Small intestine (tissue), 7 donors: ENCODE data around the gene IL15. TPM values are rescaled to one million over a fixed set of nuclear protein-coding genes. Genes with fewer than 3 reads are reported as not detected.
"Not testable (repeated sequence)": the region's sequence is repeated elsewhere in the genome, so short reads cannot be mapped to it uniquely, and the experiment has no call there.

Experiments used
- DNase-seq, 2 donors: peaks; one replicate each; pipeline versions ENCODE4 v3.0.0 to v3.0.0-alpha.2; 2013
- FAIRE-seq: peaks from 2 replicates; lab custom pipeline; 2012; peaks lifted over from hg19 to GRCh38; lab: Jason Lieb, UNC
- H3K27ac ChIP-seq, 3 donors: one replicate each; pipeline ENCODE4 v1.5.1; 2013; ENCODE audit warnings: low read length in 2 of 3, mild to moderate bottlenecking in 2 of 3, control low read depth in 1 of 3, inconsistent platforms in 1 of 3, low read depth in 1 of 3, moderate library complexity in 1 of 3
- H3K27me3 ChIP-seq, 3 donors: one replicate each; pipeline ENCODE4 v1.6.1; 2013; ENCODE audit warnings: low read length in 3 of 3, inconsistent platforms in 1 of 3; ENCODE audit not compliant: control insufficient read depth in 3 of 3, insufficient read depth in 3 of 3
- H3K36me3 ChIP-seq, 3 donors: one replicate each; pipeline ENCODE4 v1.6.1; 2013; ENCODE audit warnings: low read length in 3 of 3, inconsistent platforms in 1 of 3, low read depth in 1 of 3, mild to moderate bottlenecking in 1 of 3, moderate library complexity in 1 of 3; ENCODE audit not compliant: control insufficient read depth in 3 of 3, insufficient read depth in 2 of 3
- H3K4me1 ChIP-seq, 3 donors: one replicate each; pipeline ENCODE4 v1.6.1; 2013; ENCODE audit warnings: low read length in 2 of 3, inconsistent platforms in 1 of 3, low read depth in 1 of 3, mild to moderate bottlenecking in 1 of 3, moderate library complexity in 1 of 3; ENCODE audit not compliant: control insufficient read depth in 3 of 3, insufficient read depth in 2 of 3
- H3K4me3 ChIP-seq, 3 donors: one replicate each; pipeline ENCODE4 v1.5.1; 2013; ENCODE audit warnings: low read length in 3 of 3, control low read depth in 1 of 3, inconsistent platforms in 1 of 3, low read depth in 1 of 3, mild to moderate bottlenecking in 1 of 3, moderate library complexity in 1 of 3
- H3K9me3 ChIP-seq, 2 donors: one replicate each; pipeline ENCODE4 v1.6.1; 2013; ENCODE audit warnings: low read depth in 1 of 2, low read length in 1 of 2; ENCODE audit not compliant: control insufficient read depth in 2 of 2, insufficient read depth in 1 of 2
- WGBS, 3 donors: extraction: QIAGEN DNeasy Blood & Tissue Kit; methylation state at CpG; one replicate each; pipeline ENCODE4 v1.1.7; 2013; 5-methylcytosine and 5-hydroxymethylcytosine counted together
- polyA plus RNA-seq, 4 donors: library from polyadenylated mRNA; stranded (reverse) in 3 of 4; unstranded in 1 of 4; fragments of 200-250 nt in 3 of 4; fragments of 120-200 nt in 1 of 4; gene quantifications; one replicate each; pipeline versions ENCODE4 v1.2.1 to v1.2.3, GENCODE V29; 2013
- donor health status: healthy with polysubstance abuse.
- donor health status: control.
- donor health status: control.
- donor health status: Bipolar disorder and iron deficiency.
- donor health status: healthy.

The IL15 gene
- polyA plus RNA-seq, 4 donors: 4.1 to 16.3 (median 8.9) TPM

DNA sequence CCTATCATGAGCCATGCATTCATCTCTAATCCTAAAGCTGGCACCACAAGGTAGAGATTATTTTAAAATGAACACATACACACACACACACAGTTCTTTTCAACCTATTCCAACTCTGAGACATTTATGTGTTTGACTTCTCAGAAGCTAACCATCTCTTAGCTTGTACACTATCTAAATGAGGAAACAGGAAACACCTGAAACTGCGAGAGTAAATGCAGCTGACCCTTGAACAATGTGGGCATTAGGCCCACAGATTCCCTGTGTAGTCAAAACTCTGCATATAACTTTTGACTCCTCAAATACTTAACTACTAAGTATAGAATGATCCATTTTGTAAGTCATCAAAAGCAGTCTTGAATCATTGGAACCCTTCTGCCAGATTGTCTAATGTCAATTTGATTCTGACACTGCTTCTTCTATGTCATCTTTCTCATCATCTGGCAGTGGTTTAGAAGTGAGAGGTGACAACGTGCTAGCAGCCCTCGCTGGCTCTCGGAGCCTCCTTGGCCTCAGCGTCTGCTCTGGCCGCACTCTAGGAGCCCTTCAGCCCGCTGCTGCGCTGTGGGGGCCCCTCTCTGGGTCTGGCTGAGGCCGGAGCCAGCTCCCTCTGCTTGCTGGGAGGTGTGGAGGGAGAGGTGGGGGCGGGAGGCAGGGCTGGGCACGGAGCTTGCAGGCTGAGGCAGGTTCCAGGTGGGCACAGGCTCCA, 21.4 kb upstream of the IL15 start:
- no peak overlapping the region for H3K27ac ChIP-seq
- H3K9me3 ChIP-seq: peaks cover 0 to 5% of the 10 kb centered on the region in 2 donors
- WGBS, 3 donors: 77 to 80% (median 78%) methylated on average over 11 of the region's 11 CpGs
- FAIRE-seq (no peak), DNase-seq (no peak)
- no peaks in the 10 kb centered on the region for H3K4me1 ChIP-seq
- H3K27me3 ChIP-seq: no peaks in the 10 kb centered on the region
- no peaks in the 10 kb centered on the region for H3K36me3 ChIP-seq
- no peak overlapping the region for H3K4me3 ChIP-seq

DNA sequence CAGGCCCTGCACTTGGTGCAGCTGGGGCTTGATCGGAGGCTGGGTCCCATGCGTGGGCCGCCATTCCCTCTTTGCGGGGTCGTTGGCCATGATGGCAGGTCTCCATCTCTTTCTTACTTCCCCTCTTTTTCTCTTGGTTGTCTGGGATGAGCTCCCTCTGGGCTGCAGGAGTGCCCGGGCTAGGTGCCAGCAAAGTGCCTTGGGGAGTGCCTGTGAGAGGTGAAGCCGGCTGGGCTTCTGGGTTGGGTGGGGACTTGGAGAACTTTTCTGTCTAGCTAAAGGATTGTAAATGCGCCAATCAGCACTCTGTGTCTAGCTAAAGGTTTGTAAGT, 20.8 kb upstream of the IL15 start:
- not testable (repeated sequence) for H3K4me1 ChIP-seq, DNase-seq, H3K27ac ChIP-seq, H3K4me3 ChIP-seq, H3K27me3 ChIP-seq, H3K9me3 ChIP-seq, H3K36me3 ChIP-seq, FAIRE-seq
- 86 to 99% (median 94%) methylated on average over 8 of the region's 8 CpGs for WGBS, 3 donors

DNA sequence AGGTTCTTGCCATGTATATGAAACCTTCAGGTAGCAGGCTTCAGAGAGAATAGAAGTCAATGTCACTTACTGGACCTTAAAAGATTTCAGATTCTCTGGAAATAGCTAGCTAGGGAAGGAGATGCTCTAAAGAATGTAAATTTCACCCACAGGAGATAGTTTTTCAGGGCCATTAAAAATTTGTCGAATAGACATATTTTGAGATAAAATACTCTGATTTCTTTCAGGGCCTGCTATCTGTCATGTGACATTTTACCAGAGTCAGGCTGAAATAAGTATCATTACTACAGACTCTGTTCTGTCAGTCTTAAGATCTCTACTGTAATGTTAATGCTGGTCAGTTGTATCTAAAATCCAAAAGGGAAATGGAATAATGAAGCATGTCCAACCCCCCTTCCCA, 15.7 kb upstream of the IL15 start:
- FAIRE-seq: no peak
- H3K27ac ChIP-seq: no peak overlapping the region

DNA sequence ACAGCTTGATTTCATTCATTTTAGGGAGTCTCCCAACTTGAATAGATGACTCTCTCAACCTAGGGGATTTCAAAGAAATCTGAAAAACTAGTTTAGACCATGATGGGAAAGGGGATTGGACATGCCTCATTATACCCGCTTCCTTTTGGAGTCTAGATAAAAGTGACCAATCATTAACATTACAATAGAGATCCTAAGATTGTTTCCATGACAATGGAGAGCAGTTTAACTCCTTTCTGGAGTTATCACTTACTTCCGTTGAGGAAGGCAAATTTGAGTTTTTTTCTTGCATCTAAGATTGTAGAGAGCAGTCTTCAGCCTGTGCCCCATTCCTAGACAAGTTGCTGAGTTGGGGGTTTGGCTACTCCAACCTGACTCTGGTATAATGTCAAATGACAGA, 11.4 kb upstream of the IL15 start:
- H3K36me3 ChIP-seq: no peaks in the 10 kb centered on the region
- 57 to 76% (median 61%) methylated on average over 2 of the region's 2 CpGs for WGBS, 3 donors
- FAIRE-seq (no peak), DNase-seq (no peak)
- H3K4me3 ChIP-seq: no peak overlapping the region
- no peak overlapping the region for H3K27ac ChIP-seq
- H3K27me3 ChIP-seq: no peaks in the 10 kb centered on the region
- H3K4me1 ChIP-seq: no peaks in the 10 kb centered on the region
- H3K9me3 ChIP-seq: no peaks in the 10 kb centered on the region

More for the DNA sequence above, 15.7 kb upstream of the IL15 start:
- WGBS, 3 donors: 93 to 97% (median 94%) methylated on average over 1 of the region's 1 CpG
- H3K27me3 ChIP-seq: no peaks in the 10 kb centered on the region
- H3K36me3 ChIP-seq: no peaks in the 10 kb centered on the region
- no peaks in the 10 kb centered on the region for H3K4me1 ChIP-seq
- DNase-seq: no peak
- peaks cover 0 to 2% of the 10 kb centered on the region in 2 donors for H3K9me3 ChIP-seq
- H3K4me3 ChIP-seq: no peak overlapping the region

DNA sequence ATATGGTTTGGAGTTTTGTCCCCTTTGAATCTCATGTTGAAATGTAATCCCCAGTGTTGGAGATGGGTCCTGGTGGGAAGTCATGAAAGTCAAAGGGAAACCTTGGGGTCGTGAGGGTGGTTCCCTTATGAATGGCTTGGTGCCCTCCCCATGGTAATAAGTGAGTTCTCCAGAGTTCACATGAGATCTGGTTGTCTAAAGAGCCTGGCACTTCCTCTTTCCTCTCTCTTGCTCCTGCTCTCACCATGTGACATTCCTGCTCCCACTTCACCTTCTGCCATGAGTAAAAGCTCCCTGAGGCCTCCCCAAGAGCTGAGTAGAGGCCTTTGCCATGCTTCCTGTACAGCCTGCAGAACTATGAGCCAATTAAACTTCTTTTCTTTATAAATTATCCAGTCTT, 5.5 kb upstream of the IL15 start:
- H3K4me1 ChIP-seq: no peaks in the 10 kb centered on the region
- no peak for FAIRE-seq
- peaks cover 0 to 5% (median 0%) of the 10 kb centered on the region in 3 donors for H3K27me3 ChIP-seq
- 52 to 66% (median 55%) methylated on average over 1 of the region's 1 CpG for WGBS, 3 donors
- no peak overlapping the region for H3K4me3 ChIP-seq
- H3K27ac ChIP-seq: no peak overlapping the region
- DNase-seq: no peak
- H3K9me3 ChIP-seq: no peaks in the 10 kb centered on the region
- H3K36me3 ChIP-seq: no peaks in the 10 kb centered on the region

DNA sequence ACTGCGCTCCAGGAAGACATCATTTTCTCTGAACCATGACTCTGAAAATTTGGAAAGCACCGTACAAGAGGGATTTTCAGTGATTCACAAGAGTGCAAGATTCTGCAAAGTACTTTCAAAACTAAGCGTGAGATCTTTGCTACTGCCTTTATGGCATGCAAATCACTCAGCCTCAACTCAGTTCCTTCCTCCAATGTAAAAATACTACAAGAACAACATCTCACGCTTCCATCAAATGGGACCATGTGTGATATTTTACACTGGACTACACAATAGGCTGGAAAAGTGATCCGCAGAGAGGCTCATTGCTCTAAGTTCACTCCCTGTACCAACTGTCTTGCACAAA, 674 bp upstream of the IL15 start:
- Histone ChIP-seq H3K27me3 (peaks cover 0 to 5% (median 0%) of the 10 kb centered on the region in 3 donors), H3K27ac (peak overlapping the region; percentile 36 to 80 (median 79)), H3K4me1 (peaks cover 0 to 2% (median 0%) of the 10 kb centered on the region in 3 donors), H3K36me3 (no peaks in the 10 kb centered on the region), H3K4me3 (peak overlapping the region in 2 of 3 donors; percentile 77 to 80), H3K9me3 (no peaks in the 10 kb centered on the region)
- DNase-seq (no peak), FAIRE-seq (no peak)
- 28 to 45% (median 42%) methylated on average over 5 of the region's 5 CpGs for WGBS, 3 donors

DNA sequence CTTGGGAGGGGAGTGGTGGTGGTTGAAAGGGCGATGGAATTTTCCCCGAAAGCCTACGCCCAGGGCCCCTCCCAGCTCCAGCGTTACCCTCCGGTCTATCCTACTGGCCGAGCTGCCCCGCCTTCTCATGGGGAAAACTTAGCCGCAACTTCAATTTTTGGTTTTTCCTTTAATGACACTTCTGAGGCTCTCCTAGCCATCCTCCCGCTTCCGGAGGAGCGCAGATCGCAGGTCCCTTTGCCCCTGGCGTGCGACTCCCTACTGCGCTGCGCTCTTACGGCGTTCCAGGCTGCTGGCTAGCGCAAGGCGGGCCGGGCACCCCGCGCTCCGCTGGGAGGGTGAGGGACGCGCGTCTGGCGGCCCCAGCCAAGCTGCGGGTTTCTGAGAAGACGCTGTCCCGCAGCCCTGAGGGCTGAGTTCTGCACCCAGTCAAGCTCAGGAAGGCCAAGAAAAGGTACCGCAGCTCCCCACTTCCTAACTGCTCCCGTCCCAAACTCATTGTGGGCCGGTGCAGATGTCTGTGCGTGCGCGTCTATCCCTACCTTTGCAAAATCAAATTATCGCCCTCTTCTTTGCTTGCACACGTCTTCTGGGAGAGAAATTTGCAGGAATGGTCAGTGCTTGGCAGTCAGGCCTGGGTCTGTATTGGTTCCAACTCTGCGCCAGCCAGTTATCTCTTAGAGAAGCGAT, 533 bp downstream of the IL15 start:
- peak overlapping the region; percentile 76 to 80 (median 77) for H3K4me3 ChIP-seq
- FAIRE-seq: no peak
- peak overlapping the region; percentile 79 to 84 (median 80) for H3K27ac ChIP-seq
- WGBS, 3 donors: 1 to 4% (median 3%) methylated on average over 40 to 41 of the region's 41 CpGs
- DNase-seq: peak; percentile 63 to 82
- no peaks in the 10 kb centered on the region for H3K36me3 ChIP-seq
- H3K4me1 ChIP-seq: peaks cover 0 to 2% (median 0%) of the 10 kb centered on the region in 3 donors
- no peaks in the 10 kb centered on the region for H3K9me3 ChIP-seq
- peaks cover 0 to 5% (median 0%) of the 10 kb centered on the region in 3 donors for H3K27me3 ChIP-seq

DNA sequence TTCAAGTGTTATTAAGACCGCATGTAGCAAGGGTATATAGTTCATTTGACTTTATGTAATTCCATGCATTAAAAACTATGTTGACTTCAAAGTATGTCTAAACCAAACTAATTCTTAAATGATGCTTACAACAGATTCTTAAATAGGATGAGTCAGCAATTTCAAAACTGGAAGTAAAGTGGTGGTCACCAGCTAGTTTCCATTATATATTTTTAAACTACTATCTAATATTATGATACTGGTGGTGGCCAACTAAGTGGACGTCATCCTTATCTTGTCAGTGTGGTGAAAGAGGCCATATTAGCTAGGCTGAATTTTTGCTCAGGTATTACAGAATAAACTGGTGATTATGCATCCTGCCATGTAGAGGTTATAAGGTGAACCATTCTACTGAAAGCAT, 1.2 kb downstream of the IL15 start:
- H3K27me3 ChIP-seq: peaks cover 0 to 5% (median 0%) of the 10 kb centered on the region in 3 donors
- H3K36me3 ChIP-seq: no peaks in the 10 kb centered on the region
- 60 to 72% (median 62%) methylated on average over 2 of the region's 2 CpGs for WGBS, 3 donors
- peak; percentile 30 for FAIRE-seq
- peak overlapping the region in 2 of 3 donors; percentile 77 to 80 for H3K4me3 ChIP-seq
- no peak for DNase-seq
- H3K27ac ChIP-seq: peak overlapping the region in 2 of 3 donors; percentile 20 to 54
- H3K4me1 ChIP-seq: peaks cover 0 to 2% (median 0%) of the 10 kb centered on the region in 3 donors
- H3K9me3 ChIP-seq: no peaks in the 10 kb centered on the region
